Measurements from ENCODE around the gene PTPRN.

- no peak for TF ChIP-seq PCBP2 (IDR thresholded peaks at IDR 0.05; ENCODE audit: low read depth, low read length, poor library complexity, severe bottlenecking)
- no peak for TF ChIP-seq ZNF217 (CRISPR knock-in tag; IDR thresholded peaks at IDR 0.05)
- TF ChIP-seq, protein P1, sequence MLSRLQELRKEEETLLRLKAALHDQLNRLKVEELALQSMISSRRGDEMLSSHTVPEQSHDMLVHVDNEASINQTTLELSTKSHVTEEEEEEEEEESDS (CRISPR knock-in tag; IDR thresholded peaks at IDR 0.05) = no peak
- no peak for TF ChIP-seq RBFOX2 (IDR thresholded peaks at IDR 0.05; ENCODE audit: low read depth, low read length)
- TF ChIP-seq, protein P2, sequence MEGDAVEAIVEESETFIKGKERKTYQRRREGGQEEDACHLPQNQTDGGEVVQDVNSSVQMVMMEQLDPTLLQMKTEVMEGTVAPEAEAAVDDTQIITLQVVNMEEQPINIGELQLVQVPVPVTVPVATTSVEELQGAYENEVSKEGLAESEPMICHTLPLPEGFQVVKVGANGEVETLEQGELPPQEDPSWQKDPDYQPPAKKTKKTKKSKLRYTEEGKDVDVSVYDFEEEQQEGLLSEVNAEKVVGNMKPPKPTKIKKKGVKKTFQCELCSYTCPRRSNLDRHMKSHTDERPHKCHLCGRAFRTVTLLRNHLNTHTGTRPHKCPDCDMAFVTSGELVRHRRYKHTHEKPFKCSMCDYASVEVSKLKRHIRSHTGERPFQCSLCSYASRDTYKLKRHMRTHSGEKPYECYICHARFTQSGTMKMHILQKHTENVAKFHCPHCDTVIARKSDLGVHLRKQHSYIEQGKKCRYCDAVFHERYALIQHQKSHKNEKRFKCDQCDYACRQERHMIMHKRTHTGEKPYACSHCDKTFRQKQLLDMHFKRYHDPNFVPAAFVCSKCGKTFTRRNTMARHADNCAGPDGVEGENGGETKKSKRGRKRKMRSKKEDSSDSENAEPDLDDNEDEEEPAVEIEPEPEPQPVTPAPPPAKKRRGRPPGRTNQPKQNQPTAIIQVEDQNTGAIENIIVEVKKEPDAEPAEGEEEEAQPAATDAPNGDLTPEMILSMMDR (IDR thresholded peaks at IDR 0.05 in 2 of 3, conservative IDR thresholded peaks at IDR 0.05 in 1 of 3; ENCODE audit: insufficient read depth in 2 of 3, low read depth in 1 of 3, low read length in 3 of 3) = no peak
- TF ChIP-seq POLR2AphosphoS2 (IDR thresholded peaks at IDR 0.05; ENCODE audit: low read length) = no peak
- TF ChIP-seq CBFB (CRISPR knock-in tag; IDR thresholded peaks at IDR 0.05) = no peak
- TF ChIP-seq BRCA1 (IDR thresholded peaks at IDR 0.05) = no peak
- TF ChIP-seq BRCA1 (CRISPR knock-in tag; IDR thresholded peaks at IDR 0.05) = no peak
- no peak for TF ChIP-seq NCOA1 (IDR thresholded peaks at IDR 0.05; ENCODE audit: low read depth)
- TF ChIP-seq CHD2 (IDR thresholded peaks at IDR 0.05; ENCODE audit: low read depth, low read length) = no peak
- TF ChIP-seq SPI1 (IDR thresholded peaks at IDR 0.05; ENCODE audit: borderline replicate concordance, low read depth, low read length) = no peak
- TF ChIP-seq, protein P3, sequence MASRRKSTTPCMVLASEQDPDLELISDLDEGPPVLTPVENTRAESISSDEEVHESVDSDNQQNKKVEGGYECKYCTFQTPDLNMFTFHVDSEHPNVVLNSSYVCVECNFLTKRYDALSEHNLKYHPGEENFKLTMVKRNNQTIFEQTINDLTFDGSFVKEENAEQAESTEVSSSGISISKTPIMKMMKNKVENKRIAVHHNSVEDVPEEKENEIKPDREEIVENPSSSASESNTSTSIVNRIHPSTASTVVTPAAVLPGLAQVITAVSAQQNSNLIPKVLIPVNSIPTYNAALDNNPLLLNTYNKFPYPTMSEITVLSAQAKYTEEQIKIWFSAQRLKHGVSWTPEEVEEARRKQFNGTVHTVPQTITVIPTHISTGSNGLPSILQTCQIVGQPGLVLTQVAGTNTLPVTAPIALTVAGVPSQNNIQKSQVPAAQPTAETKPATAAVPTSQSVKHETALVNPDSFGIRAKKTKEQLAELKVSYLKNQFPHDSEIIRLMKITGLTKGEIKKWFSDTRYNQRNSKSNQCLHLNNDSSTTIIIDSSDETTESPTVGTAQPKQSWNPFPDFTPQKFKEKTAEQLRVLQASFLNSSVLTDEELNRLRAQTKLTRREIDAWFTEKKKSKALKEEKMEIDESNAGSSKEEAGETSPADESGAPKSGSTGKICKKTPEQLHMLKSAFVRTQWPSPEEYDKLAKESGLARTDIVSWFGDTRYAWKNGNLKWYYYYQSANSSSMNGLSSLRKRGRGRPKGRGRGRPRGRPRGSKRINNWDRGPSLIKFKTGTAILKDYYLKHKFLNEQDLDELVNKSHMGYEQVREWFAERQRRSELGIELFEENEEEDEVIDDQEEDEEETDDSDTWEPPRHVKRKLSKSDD (conservative IDR thresholded peaks at IDR 0.05; ENCODE audit: low read length) = no peak
- no peak for TF ChIP-seq ERF (CRISPR knock-in tag; IDR thresholded peaks at IDR 0.05)
- no peak for TF ChIP-seq PTBP1 (IDR thresholded peaks at IDR 0.05; ENCODE audit: low read depth, low read length)
Observed at GRCh38 chr2:219272356-219272755, 36.8 kb downstream of the PTPRN start.
